GM18909 (cell line): ENCODE results near the gene SCAF1.

Experiments
- ATAC-seq: cut with Tn5 transposase; IDR thresholded peaks from one replicate; pipeline ENCODE4 v1.9.1; 2021; ENCODE audit warnings: mild to moderate bottlenecking; ENCODE audit not compliant: unreplicated experiment, poor library complexity

The SCAF1 gene

DNA sequence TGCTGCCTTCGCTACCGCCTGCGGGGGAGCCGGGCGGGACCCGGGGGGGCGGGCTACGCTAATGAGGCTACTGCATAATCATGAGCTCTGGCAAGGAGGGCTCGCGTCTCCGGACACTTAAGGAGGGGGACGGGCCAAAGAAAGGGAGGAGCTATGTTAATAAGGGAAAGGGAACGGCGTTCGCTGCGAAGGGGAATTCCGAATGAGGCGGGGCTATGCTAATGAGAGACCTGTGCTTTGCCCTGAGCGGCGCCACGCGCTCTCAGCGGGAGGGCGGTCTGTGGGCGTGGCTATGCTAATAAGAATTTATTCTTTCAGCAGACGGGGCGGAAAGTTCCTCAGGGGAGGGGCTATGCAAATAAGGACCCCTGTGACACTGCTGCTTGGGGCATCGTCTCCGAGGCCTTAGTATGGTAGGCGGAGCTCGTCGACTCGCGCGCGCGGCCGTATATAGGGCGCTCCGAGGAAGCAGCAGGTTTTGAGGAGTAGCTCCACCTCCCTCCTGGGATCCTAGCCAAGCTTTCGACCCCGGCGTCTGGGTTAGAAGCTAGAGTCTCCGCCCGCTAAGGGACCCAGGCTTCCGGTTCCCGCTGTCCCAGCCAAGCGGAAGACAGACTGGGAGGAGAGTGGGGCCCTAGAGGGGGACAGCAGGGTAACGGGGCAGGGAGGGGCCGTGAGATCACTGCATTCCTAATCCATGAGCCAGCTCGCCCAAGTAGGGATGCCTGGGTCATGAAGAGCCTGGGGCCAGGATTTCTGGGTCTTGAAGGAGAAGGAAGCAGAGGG, 1.7 kb upstream of the SCAF1 start, which contains the start of gene RRAS:
TSS of gene RRAS (minus strand) at position 31 of the 786 bp plus-strand sequence. CDS start 45 bp downstream, outside the sequence.
- peak; percentile 68 for ATAC-seq

DNA sequence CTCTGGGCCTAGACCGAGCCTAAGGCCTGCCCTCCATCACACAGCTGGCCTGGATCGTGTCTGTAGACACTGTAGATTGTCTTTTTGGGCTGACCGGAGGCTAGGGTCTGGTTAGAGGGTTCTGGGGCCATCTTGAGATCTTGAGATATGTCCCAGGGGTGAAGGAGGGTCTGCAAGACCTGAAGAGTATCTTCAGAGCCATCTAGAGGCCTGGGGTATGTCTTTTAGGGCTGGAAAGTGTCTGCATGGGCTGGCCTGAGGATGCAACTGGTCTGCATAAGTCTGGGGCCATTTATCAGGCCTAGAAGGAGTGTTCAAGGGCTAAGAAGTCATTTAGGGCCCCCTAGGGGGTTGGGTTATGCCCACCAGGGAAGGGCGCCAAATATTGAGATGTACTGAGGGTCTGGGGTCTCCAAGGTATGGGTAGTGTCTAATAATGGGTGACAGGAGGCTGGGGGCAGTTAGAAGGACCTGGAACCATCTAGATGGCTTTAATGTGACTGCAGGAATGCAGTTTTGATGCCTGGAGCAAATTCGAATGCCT, 555 bp downstream of the SCAF1 start:
- no peak for ATAC-seq

DNA sequence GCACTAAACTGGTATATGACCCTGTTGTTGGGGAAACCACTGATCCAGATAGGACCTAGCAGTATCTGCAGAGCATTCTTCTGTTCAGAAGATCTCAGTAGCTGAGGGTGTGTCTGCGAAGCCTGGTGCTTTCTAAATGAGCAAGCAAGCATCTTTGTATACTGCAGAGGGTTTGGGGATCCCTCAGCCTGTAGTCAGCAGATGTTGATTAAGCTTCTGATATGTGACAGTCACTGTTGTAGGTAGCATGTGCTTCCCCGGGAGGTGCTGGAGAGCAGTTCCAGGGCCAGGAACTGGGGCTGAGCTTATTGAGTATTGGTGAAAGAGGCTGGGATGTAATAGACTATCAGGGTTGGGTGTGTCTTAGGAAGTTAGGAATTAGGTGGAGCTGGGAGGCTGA, 1.5 kb downstream of the SCAF1 start:
- ATAC-seq, result no peak

DNA sequence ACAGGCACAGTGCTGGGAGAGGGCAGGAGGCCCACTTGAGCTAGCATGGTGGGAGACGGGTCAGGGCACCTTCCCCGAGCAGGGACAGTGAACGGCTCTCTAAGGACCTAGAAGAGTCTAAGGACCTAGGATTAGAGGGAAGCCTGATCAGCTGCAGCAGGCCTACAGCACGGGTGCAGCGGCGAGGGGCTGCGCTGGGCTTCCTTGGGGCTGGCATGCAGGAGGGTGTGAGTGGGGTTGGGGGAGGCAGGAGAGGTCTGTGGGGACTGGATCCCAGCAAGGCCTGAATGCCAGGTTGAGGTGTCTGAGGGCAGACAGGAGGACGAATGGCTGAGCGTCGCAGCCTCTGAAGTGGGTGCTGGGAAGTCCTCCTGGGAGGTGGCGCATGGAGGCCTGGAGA, 3.6 kb downstream of the SCAF1 start:
- no peak for ATAC-seq

DNA sequence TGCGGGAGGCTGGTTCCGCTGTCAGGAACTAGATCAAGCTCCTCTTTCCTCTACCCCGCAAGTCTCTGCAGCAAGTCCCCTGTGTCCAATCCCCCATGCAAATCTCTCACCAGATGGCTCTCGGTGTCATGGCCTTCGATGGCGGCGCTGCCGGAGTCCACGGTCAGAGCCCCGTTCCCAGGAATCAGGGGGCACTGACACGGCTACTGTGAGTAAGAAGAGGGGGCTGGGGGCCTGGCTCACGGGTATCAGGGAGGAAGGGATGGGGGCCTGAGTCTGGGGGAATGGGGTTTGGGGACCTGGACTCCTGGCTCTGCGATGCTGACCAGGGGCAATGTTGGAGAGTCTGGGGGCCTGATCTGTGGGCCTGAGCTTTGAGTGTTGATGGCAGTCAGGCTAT, 4.0 kb downstream of the SCAF1 start:
- no peak for ATAC-seq

DNA sequence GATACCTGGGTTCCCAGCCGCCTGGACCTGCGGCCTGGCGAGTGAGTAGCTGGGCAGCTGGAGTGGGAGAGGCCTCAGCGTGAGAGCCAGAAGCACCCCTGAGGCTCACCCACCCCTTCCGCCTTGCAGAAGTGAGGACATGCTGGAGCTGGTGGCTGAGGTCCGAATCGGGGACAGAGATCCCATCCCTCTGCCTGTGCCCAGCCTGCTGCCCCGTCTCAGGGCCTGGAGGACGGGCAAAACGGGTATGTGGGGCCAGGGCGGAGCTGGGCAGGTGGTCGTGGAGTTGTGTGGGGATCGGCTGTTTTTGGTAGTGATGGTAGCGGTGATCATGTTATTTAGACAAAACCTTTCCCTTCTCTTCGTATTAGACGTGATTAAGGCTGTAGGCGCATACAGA, 4.6 kb downstream of the SCAF1 start:
- no peak for ATAC-seq

DNA sequence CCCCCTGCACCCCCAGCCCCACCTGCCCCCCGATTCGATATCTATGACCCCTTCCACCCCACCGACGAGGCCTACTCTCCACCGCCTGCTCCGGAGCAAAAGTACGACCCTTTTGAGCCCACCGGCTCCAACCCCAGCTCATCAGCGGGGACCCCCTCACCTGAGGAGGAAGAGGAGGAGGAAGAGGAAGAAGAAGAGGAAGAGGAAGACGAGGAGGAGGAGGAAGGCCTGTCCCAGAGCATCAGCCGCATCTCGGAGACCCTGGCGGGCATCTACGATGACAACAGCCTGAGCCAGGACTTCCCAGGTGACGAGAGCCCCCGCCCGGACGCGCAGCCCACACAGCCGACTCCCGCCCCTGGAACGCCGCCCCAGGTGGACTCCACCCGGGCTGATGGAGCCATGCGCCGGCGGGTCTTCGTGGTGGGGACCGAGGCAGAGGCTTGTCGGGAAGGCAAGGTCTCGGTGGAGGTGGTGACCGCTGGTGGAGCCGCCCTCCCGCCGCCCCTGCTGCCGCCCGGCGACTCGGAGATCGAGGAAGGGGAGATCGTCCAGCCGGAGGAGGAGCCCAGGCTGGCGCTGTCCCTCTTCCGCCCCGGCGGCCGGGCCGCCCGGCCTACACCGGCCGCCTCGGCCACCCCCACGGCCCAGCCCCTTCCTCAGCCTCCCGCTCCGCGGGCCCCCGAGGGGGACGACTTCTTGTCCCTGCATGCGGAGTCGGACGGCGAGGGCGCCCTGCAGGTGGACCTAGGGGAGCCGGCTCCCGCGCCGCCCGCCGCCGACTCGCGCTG, 9.2 kb downstream of the SCAF1 start:
- no peak for ATAC-seq

DNA sequence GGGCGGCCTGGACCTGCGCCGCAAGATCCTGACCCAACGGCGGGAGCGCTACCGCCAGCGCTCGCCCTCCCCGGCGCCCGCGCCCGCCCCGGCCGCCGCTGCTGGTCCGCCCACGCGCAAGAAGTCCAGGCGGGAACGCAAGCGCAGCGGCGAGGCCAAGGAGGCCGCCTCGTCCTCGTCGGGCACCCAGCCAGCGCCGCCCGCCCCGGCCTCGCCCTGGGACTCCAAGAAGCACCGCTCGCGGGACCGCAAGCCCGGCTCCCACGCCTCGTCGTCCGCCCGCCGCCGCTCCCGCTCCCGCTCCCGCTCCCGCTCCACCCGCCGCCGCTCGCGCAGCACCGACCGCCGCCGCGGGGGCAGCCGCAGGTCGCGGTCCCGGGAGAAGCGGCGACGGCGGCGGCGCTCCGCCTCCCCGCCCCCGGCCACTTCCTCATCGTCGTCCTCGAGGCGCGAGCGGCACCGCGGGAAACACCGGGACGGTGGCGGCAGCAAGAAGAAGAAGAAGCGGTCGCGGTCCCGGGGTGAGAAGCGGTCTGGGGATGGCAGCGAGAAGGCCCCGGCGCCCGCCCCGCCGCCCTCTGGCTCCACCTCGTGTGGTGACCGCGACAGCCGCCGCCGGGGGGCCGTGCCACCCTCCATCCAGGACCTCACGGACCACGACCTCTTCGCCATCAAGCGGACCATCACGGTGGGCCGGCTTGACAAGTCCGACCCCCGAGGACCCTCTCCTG, 10.0 kb downstream of the SCAF1 start:
- ATAC-seq, result no peak

DNA sequence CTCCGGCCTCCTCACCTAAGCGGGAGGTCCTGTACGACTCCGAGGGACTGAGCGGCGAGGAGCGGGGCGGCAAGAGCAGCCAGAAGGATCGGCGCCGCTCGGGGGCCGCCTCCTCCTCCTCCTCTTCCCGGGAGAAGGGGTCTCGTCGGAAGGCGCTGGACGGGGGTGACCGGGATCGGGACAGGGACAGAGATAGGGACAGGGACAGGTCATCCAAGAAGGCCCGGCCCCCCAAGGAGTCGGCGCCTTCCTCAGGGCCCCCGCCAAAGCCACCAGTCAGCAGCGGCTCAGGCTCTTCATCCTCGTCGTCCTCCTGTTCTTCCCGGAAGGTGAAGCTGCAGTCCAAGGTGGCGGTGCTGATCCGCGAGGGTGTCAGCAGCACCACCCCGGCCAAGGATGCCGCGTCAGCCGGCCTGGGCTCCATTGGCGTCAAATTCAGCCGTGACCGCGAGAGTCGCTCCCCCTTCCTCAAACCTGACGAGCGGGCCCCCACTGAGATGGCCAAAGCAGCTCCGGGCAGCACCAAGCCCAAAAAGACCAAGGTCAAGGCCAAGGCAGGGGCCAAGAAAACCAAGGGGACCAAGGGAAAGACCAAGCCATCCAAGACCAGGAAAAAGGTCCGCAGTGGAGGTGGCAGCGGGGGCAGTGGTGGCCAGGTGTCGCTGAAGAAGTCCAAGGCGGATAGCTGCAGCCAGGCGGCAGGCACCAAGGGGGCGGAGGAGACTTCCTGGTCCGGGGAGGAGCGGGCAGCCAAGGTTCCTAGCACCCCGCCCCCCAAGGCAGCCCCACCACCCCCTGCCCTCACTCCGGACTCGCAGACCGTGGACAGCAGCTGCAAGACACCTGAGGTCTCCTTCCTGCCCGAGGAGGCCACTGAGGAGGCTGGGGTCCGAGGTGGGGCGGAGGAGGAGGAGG, 10.8 kb downstream of the SCAF1 start:
- no peak for ATAC-seq

DNA sequence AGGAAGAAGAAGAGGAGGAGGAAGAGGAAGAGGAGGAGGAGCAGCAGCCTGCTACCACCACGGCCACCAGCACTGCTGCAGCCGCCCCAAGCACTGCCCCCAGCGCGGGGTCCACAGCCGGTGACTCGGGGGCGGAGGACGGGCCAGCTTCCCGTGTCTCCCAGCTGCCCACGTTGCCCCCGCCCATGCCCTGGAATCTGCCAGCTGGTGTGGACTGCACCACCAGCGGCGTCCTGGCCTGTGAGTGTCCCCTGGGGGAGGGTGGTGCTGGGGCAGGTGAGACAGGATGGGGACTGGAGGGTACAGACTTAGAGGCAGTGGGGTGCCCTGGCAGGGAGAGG, 11.4 kb downstream of the SCAF1 start:
- ATAC-seq, result no peak

DNA sequence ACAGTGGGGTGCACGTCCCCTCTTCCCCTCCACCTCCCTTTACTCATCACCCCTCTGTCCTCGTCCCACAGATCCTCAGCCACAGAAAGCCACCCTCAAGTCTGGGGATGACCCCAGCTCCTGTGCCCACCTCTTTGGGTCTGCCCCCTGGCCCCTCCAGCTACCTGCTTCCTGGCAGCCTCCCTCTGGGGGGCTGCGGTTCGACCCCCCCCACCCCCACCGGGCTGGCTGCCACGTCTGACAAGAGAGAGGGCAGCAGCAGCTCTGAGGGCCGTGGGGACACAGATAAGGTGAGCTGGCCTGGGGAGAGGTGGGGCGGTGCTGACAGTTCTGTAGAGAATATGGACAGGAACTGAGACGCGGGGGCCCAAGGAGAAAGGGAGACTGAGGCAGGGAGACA, 12.6 kb downstream of the SCAF1 start:
- ATAC-seq, result no peak

DNA sequence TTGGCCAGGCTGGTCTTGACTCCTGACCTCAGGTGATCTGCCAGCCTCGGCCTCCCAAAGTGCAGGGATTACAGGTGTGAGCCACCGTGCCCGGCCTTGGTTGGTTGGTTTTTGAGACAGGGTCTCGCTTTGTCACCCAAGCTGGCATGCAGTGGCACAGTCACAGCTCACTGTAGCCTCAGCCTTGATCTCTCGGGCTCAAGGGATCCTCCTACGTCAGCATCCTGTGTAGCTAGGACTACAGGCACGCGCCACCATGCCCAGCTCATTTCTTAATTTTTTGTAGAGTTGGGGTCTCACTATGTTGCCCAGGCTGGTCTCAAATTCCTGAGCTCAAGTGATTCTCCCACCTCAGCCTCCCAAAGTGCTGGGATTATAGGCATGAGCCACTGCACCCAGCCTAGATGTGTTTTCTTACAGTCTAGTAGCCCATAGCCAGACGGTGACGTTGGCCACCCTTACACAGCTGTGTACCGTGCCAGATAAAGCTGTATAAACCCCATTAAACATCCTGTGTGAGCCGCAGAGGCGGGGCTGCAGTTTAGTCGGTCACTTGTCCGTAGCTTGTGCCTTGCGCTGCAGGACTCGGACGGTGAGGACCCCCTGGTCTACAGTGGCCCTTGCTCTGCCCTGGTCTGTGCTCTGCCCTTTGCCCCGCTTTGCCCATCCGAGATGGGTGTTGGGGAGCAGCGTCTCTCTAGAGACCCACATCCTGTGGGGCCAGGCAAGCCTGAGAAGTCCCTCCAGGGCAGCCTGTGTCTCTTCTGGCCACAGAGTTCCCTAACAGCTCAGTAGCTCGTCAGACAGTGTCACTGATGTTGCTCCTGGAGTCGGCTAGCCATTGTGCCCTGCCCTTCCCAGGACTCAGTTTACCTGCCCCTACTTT, 13.8 kb downstream of the SCAF1 start:
- no peak for ATAC-seq

DNA sequence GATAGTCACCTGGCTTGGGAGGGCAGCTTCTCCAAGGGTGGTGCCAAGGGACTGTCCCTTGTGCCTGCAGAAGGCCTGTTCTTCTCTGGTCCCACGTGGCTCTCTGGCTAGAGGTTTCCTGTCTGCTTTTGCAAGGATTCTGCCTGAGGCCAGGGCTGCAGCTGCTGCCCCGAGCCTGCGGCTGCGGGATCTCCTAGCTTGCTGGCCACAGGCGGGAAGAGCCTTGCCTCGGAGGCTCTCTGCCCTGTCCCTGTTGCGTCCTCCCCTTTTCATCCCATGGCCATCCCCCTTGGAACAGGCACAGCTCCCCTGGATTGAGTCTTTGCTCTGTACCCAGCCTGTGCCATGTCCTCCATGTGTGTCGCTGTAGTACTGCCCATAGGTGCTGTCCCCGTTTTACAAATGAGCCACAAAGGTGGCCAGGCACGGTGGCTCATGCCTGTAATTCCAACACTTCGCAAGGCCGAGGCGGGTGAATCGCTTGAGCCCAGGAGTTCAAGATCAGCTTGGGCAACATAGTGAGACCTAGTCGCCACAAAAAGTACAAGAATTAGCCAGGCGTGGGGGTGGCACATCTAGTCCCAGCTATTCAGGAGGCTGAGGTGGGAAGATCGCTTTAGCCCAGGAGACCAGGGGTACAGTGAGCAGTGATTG, 14.6 kb downstream of the SCAF1 start:
- no peak for ATAC-seq

DNA sequence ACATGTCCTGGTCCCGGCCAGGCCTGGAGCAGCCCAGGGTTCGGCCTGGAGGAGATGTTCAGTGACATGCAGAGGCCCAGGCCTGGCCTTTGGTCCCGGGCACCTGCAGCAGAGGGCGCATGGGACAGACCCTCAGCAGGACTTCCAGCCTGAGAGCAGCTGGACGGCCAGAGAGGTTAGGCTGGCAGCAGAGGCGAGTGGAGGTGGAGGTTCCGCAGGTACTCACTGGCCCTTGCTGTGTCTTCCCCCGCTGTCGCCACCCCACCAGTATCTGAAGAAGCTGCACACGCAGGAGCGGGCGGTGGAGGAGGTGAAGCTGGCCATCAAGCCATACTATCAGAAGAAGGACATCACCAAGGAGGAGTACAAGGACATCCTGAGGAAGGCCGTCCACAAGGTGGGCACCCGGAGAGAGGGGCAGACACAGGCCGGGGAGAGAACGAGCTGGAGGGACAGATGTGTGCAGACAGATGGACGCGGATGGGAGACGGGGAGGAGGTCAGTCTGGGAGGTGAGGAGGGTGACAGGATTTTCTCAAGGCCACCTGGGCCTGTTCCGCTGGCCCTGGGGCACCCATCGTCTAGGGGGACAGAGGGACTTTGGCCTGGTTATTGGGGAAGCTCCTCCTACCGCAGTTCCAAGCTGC, 15.6 kb downstream of the SCAF1 start:
- ATAC-seq, result no peak

DNA sequence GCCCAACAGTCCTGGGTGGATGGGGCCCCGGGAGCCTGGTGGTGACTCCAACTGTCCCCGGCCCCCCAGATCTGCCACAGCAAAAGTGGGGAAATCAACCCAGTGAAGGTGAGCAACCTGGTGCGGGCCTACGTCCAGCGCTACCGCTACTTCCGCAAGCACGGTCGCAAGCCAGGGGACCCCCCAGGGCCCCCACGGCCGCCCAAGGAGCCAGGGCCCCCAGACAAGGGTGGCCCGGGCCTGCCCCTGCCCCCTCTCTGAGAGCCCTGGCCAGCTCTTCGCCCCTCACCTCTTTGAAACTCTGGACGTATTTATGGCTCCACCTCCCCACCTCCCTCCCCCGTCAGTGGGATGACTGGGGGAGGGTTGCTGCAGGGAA, 16.1 kb downstream of the SCAF1 start:
- ATAC-seq, result no peak

DNA sequence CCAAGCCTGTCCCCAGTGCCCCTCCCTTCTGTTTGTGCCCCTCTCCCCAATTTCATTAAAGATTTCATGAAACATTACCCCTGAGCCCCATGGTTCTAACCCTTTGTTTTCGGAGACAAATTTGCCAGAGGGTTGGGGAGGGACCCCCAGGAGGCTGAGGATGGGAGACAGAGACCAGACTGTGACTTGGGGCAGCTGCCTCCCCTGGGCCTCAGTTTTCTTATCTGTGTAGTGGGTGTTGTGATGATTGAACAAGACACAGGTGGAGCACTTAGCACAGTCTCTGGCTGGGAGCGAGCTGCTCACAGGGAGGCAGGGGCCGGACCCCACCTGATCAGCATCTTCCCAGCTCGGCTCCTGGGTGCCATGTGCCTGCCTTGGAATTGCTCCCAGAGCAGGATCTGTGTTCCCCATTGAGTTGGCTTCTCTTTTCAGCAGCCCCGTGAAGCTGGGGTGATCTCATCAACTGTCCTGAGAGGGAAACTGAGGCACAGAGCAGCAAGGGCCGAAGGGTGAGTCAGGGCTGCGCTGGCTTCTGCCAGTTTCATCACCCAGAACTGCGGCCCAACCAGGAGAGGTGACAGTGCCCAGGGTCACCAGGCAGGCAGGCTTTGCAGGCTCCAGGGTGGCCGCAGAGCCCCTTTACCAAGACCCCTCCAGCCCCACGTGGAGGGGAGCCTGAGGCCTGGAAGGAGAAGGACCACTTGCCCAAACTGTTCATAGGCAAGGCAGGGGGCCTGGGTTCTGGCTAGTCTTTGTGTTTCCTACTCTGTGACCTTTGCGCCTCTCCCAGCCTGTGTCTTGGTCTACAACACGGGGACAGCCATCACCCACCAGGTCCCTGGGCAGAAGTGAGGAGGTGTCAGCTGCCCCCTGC, 16.8 kb downstream of the SCAF1 start:
- no peak for ATAC-seq

DNA sequence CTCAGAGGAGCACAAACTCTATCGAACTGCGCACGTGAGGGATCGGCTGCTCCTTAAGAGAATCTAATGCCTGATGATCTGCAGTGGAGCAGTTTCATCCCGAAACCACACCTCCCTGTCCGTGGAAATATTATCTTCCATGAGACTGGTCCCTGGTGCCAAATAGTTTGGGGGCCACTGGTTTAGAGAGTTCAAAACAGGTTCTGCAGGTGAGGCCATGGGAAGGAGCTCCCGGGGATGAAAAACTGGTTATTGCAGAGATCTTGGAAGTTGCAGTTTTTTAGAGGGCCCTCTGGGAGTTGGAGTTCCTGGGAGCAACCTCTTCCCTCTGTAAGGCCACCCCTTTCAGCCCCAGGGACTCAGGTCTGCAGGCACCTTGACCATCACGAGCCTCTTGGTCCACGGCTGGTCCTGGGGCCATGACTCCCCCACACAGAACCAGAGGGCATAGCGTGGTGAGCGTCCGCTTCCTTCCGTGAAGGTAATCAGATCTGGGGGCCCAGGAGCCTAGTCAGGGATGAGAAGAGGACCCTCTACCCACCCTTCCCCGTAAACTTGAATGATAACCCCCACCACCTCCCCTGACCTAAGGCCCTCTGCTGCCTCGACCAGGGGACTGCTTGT, 18.4 kb downstream of the SCAF1 start:
- ATAC-seq, result no peak
